HepG2 (cell line): ENCODE data around the gene SVOP.

Source experiments
- ATM ChIP-seq: fragments of 450-650 bp; IDR thresholded peaks from 2 replicates; pipeline ENCODE4 v1.7.1; 2017; ENCODE audit warnings: mild to moderate bottlenecking, borderline replicate concordance
- CHD2 ChIP-seq: IDR thresholded peaks from 2 replicates; pipeline ENCODE4 v1.6.1; 2011; ENCODE audit warnings: low read depth, low read length, improper control_type of control experiment
- CTCF ChIP-seq: sonication (generic); formaldehyde crosslinking; IDR thresholded peaks from 2 replicates; pipeline ENCODE4 v1.5.0; 2020; ENCODE audit warnings: mild to moderate bottlenecking, missing genetic modification reagents, moderate library complexity
- DZIP1 ChIP-seq: sonication (generic); formaldehyde crosslinking; IDR thresholded peaks from 2 replicates; pipeline ENCODE4 v1.5.0; 2020; ENCODE audit warnings: mild to moderate bottlenecking, missing genetic modification reagents
- EP300 ChIP-seq, 3 experiments: sonication (generic) in 1 of 3; formaldehyde crosslinking in 1 of 3; IDR thresholded peaks; 2 replicates each; pipeline versions ENCODE4 v1.5.1 to v1.6.1; 2011 to 2020; ENCODE audit warnings: low read depth in 2 of 3, low read length in 2 of 3, borderline replicate concordance in 1 of 3, improper control_type of control experiment in 1 of 3, mild to moderate bottlenecking in 1 of 3, missing genetic modification reagents in 1 of 3, moderate library complexity in 1 of 3
- JUND ChIP-seq: sonication (generic); formaldehyde crosslinking; IDR thresholded peaks from 2 replicates; pipeline ENCODE4 v1.8.0; 2022; ENCODE audit warnings: mild to moderate bottlenecking, missing genetic modification reagents
- POLR2AphosphoS5 ChIP-seq: IDR thresholded peaks from 2 replicates; pipeline ENCODE4 v1.6.1; 2012; ENCODE audit warnings: low read depth, low read length
- RAD21 ChIP-seq: fragments of 450-650 bp; formaldehyde crosslinking; IDR thresholded peaks from 2 replicates; pipeline ENCODE4 v1.5.0; 2020; ENCODE audit warnings: mild to moderate bottlenecking
- RXRA ChIP-seq: sonication (generic); formaldehyde crosslinking; IDR thresholded peaks from 2 replicates; pipeline ENCODE4 v1.5.1; 2020; ENCODE audit warnings: missing genetic modification reagents
- TAF1 ChIP-seq: sonication (generic); formaldehyde crosslinking; IDR thresholded peaks from 2 replicates; pipeline ENCODE4 v1.4.0; 2020; ENCODE audit warnings: missing genetic modification reagents
- TCF7L2 ChIP-seq: IDR thresholded peaks from 2 replicates; pipeline ENCODE4 v1.6.1; 2011; ENCODE audit warnings: mild to moderate bottlenecking, low read depth, low read length, moderate library complexity
- ZNF350 ChIP-seq: sonication (generic); formaldehyde crosslinking; IDR thresholded peaks from 2 replicates; pipeline ENCODE4 v1.4.0; 2020; ENCODE audit warnings: mild to moderate bottlenecking, low read depth, missing genetic modification reagents, borderline replicate concordance

GRCh38 chr12:108896817-108897216, 124.1 kb downstream of the SVOP start:
- TF ChIP-seq RAD21 (CRISPR knock-in tag), result no peak
- TF ChIP-seq DZIP1 (CRISPR knock-in tag), result no peak
- no peak for TF ChIP-seq CHD2
- TF ChIP-seq ATM, result no peak
- TF ChIP-seq EP300 (IDR thresholded peaks at IDR 0.05; ENCODE audit: low read depth in 2 of 2, low read length in 2 of 2), result no peak
- no peak for TF ChIP-seq EP300 (CRISPR knock-in tag; IDR thresholded peaks at IDR 0.05; ENCODE audit: borderline replicate concordance)
- TF ChIP-seq JUND (CRISPR knock-in tag), result no peak
- no peak for TF ChIP-seq TAF1 (CRISPR knock-in tag)
- TF ChIP-seq POLR2AphosphoS5, result no peak
- TF ChIP-seq TCF7L2, result no peak
- no peak for TF ChIP-seq CTCF (CRISPR knock-in tag)
- no peak for TF ChIP-seq RXRA (CRISPR knock-in tag)
- no peak for TF ChIP-seq ZNF350
